Lung (tissue), 12 donors: ENCODE measurements around the gene THADA. TPM values are rescaled to one million over a fixed set of nuclear protein-coding genes. Genes with fewer than 3 reads are reported as not detected.
A peak's percentile ranks its signal among the peaks of the same experiment; 100 is the strongest.

Source experiments
- ATAC-seq: fragments of 200-7000 bp; cut with Tn5 transposase; one replicate; pipeline ENCODE4 v1.9.1; 2020; ENCODE audit warnings: moderate number of reproducible peaks; ENCODE audit not compliant: insufficient read depth, low FRiP score
- DNase-seq, 3 donors: peaks; one replicate each; pipeline ENCODE4 v3.0.0-alpha.2; 2013 to 2017
- H3K27ac ChIP-seq, 2 donors: one replicate each; pipeline ENCODE4 v1.5.1; 2013; ENCODE audit warnings: mild to moderate bottlenecking in 2 of 2, moderate library complexity in 2 of 2, control low read depth in 1 of 2, inconsistent platforms in 1 of 2, low read depth in 1 of 2, low read length in 1 of 2
- H3K27me3 ChIP-seq, 3 donors: one replicate each; pipeline ENCODE4 v1.5.1; 2013; ENCODE audit warnings: low read length in 2 of 3; ENCODE audit not compliant: control insufficient read depth in 3 of 3, insufficient read depth in 3 of 3
- H3K36me3 ChIP-seq, 4 donors: one replicate each; pipeline ENCODE4 v1.5.1; 2013; ENCODE audit warnings: low read length in 4 of 4, mild to moderate bottlenecking in 1 of 4, moderate library complexity in 1 of 4; ENCODE audit not compliant: control insufficient read depth in 4 of 4, insufficient read depth in 4 of 4
- H3K4me1 ChIP-seq, 5 donors: one replicate each; pipeline ENCODE4 v1.5.1; 2013; ENCODE audit warnings: low read length in 5 of 5, mild to moderate bottlenecking in 2 of 5, moderate library complexity in 1 of 5; ENCODE audit not compliant: control insufficient read depth in 5 of 5, insufficient read depth in 5 of 5
- H3K4me3 ChIP-seq: one replicate; pipeline ENCODE4 v1.5.1; 2013; ENCODE audit warnings: mild to moderate bottlenecking, control low read depth, moderate library complexity
- H3K9ac ChIP-seq, 2 donors: one replicate each; pipeline ENCODE4 v1.5.1; 2013; ENCODE audit warnings: low read length in 2 of 2, control low read depth in 1 of 2; ENCODE audit not compliant: insufficient read depth in 1 of 2
- H3K9me3 ChIP-seq, 4 donors: one replicate each; pipeline ENCODE4 v1.5.1; 2013; ENCODE audit warnings: low read length in 3 of 4, mild to moderate bottlenecking in 1 of 4, moderate library complexity in 1 of 4; ENCODE audit not compliant: control insufficient read depth in 4 of 4, insufficient read depth in 3 of 4
- WGBS, 2 donors: extraction: QIAGEN DNeasy Blood & Tissue Kit; methylation state at CpG; one replicate each; pipeline ENCODE4 v1.1.7; 2013; 5-methylcytosine and 5-hydroxymethylcytosine counted together
- polyA plus RNA-seq, 2 donors: library from polyadenylated mRNA; stranded (reverse); fragments of 200-250 nt; gene quantifications; one replicate each; pipeline ENCODE4 v1.2.1, GENCODE V29; 2013
- total RNA-seq, 2 donors: library from RNA; depleted of rRNA in 1 of 2; stranded (reverse); fragments of >200 nt in 1 of 2; gene quantifications; one replicate each; pipeline ENCODE4 v1.2.1, GENCODE V29; 2014 to 2021
- TF ChIP-seq, protein P1 (sequence below): IDR thresholded peaks from 2 replicates; pipeline ENCODE4 v1.5.1; 2012; ENCODE audit warnings: mild to moderate bottlenecking; ENCODE audit errors: control extremely low read depth, extremely low read depth
- donor health status: control.
- donor health status: control.
- donor health status: Bipolar disorder and iron deficiency.
- donor health status: healthy.
- donor health status: DM: yes; HTN: yes; CAD: no.

Gene THADA
- total and polyA plus RNA-seq, 4 donors, result 11.3 to 72.5 (median 25.2) TPM

GRCh38 chr2:43616967-43617680 is 21.3 kb upstream of the THADA start:
- ATAC-seq (no peak), DNase-seq (no peak)
- 81 to 82% methylated on average over 5 of the region's 5 CpGs for WGBS, 2 donors
- H3K36me3 ChIP-seq, result no peaks in the 10 kb centered on the region
- no peak overlapping the region for H3K27ac ChIP-seq
- H3K9ac ChIP-seq, result no peak overlapping the region
- no peaks in the 10 kb centered on the region for H3K9me3 ChIP-seq
- no peak overlapping the region for H3K4me3 ChIP-seq
- H3K27me3 ChIP-seq, result no peaks in the 10 kb centered on the region
- H3K4me1 ChIP-seq, result peaks cover 0 to 31% (median 0%) of the 10 kb centered on the region in 5 donors
- TF ChIP-seq, protein P1, sequence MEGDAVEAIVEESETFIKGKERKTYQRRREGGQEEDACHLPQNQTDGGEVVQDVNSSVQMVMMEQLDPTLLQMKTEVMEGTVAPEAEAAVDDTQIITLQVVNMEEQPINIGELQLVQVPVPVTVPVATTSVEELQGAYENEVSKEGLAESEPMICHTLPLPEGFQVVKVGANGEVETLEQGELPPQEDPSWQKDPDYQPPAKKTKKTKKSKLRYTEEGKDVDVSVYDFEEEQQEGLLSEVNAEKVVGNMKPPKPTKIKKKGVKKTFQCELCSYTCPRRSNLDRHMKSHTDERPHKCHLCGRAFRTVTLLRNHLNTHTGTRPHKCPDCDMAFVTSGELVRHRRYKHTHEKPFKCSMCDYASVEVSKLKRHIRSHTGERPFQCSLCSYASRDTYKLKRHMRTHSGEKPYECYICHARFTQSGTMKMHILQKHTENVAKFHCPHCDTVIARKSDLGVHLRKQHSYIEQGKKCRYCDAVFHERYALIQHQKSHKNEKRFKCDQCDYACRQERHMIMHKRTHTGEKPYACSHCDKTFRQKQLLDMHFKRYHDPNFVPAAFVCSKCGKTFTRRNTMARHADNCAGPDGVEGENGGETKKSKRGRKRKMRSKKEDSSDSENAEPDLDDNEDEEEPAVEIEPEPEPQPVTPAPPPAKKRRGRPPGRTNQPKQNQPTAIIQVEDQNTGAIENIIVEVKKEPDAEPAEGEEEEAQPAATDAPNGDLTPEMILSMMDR, result no peak

- H3K27ac ChIP-seq, result no peak overlapping the region
- peak overlapping the region in 1 of 2 donors; percentile 54 for H3K9ac ChIP-seq
- H3K4me1 ChIP-seq, result peaks cover 0 to 26% (median 0%) of the 10 kb centered on the region in 5 donors
- no peaks in the 10 kb centered on the region for H3K36me3 ChIP-seq
- TF ChIP-seq, protein P1, result no peak
- H3K27me3 ChIP-seq, result no peaks in the 10 kb centered on the region
- no peaks in the 10 kb centered on the region for H3K9me3 ChIP-seq
- ATAC-seq (peak; percentile 23), DNase-seq (peak; percentile 93 to 99 (median 98))
- WGBS, 2 donors, result 76 to 82% methylated on average over 7 of the region's 7 CpGs
- no peak overlapping the region for H3K4me3 ChIP-seq
These were observed 17.1 kb upstream of the THADA start for GRCh38 chr2:43612944-43613343.

DNA sequence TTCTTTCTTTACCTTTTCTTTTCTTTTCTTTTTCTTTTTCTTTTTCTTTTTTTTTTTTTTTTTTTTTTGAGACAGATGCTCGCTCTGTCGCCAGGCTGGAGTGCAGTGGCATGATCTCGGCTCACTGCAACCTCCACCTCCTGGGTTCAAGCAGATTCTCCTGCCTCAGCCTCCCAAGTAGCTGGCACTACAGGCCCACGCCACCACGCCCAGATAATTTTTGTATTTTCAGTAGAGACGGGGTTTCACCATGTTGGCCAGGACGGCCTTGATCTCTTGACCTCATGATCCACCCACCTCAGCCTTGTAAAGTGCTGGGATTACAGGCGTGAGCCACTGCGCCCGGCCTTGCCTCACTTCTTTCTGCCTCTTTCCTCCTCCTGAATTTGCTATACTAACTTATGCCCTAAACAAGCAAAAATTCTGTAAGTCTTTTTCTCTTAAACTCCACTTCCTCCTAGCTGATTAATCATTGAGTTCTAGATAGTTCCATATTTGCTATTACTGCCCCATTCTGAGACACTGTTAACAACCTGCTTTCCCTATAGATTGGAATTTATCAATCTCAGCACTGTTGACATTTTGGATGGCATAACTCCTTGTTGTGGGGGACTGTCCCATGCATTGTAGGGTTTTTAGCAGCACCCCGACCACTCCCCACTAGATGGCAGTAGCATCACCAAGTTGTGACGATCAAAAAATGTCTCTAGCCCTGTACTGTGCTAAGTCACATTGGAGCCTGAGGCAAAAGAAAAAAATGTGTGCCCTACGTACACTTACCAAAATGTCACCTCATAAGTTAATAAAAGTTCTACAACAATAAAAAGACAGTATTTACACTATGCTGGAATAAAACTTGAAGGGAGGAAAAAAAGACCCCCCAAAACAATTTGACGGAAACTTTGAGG is 16.4 kb upstream of the THADA start:
- H3K9me3 ChIP-seq, result no peaks in the 10 kb centered on the region
- peaks cover 0 to 26% (median 0%) of the 10 kb centered on the region in 5 donors for H3K4me1 ChIP-seq
- ATAC-seq (peak; percentile 78), DNase-seq (peak; percentile 88 to 96 (median 95))
- H3K36me3 ChIP-seq, result no peaks in the 10 kb centered on the region
- WGBS, 2 donors, result 65% methylated on average over 14 of the region's 14 CpGs
- no peak overlapping the region for H3K27ac ChIP-seq
- TF ChIP-seq, protein P1, result peak; percentile 54
- peak overlapping the region in 1 of 2 donors; percentile 54 for H3K9ac ChIP-seq
- H3K4me3 ChIP-seq, result no peak overlapping the region
- no peaks in the 10 kb centered on the region for H3K27me3 ChIP-seq
